Panc1 (cell line): ENCODE measurements around the gene OR2T1. TPM values are rescaled to one million over a fixed set of nuclear protein-coding genes. Genes with fewer than 3 reads are reported as not detected.

Experiments
- ATAC-seq: fragments of 200-7000 bp; cut with Tn5 transposase; 2 replicates; pipeline ENCODE4 v1.9.1; 2020; ENCODE audit warnings: mild to moderate bottlenecking, moderate library complexity
- BruUV-seq: library from RNA; stranded (reverse); fragments of 400-500 nt; replicated peaks from 2 replicates; lab custom pipeline; 2021; lab: Mats Ljungman, UMichigan
- CTCF ChIA-PET: fragments of 300-600 bp; sonication (Branson Sonifier 250); formaldehyde crosslinking; loops from one replicate; lab custom pipeline; 2022; ENCODE audit warnings: antibody characterized with exemption; lab: Charles Lee
- POLR2A ChIA-PET: fragments of 300-600 bp; sonication (Branson Sonifier 250); formaldehyde crosslinking; loops from one replicate; lab custom pipeline; 2022; ENCODE audit warnings: antibody characterized with exemption; lab: Charles Lee
- DNase-seq: peaks from one replicate; pipeline ENCODE4 v3.0.0-alpha.2; 2010; ENCODE audit warnings: low read depth, low spot score
- H3K27ac ChIP-seq: 2 replicates; pipeline ENCODE4 v1.5.1; 2011; ENCODE audit warnings: mild to moderate bottlenecking, low read length, inconsistent platforms
- H3K27me3 ChIP-seq: fragments of 200-500 bp; sonication (Bioruptor generic); 2 replicates; pipeline ENCODE4 v1.6.0; 2014; ENCODE audit warnings: low read length, inconsistent platforms; ENCODE audit not compliant: control insufficient read depth, insufficient read depth
- H3K36me3 ChIP-seq: fragments of 200-500 bp; sonication (Bioruptor generic); 2 replicates; pipeline ENCODE4 v1.5.1; 2014; ENCODE audit warnings: inconsistent platforms, mild to moderate bottlenecking, low read length, moderate library complexity; ENCODE audit not compliant: control insufficient read depth, insufficient read depth
- H3K4me1 ChIP-seq: 2 replicates; pipeline ENCODE4 v1.5.1; 2011; ENCODE audit warnings: inconsistent platforms, mild to moderate bottlenecking, low read length, moderate library complexity; ENCODE audit not compliant: control insufficient read depth, insufficient read depth
- H3K4me3 ChIP-seq, 2 experiments: 2 replicates each; pipeline ENCODE4 v1.5.1; 2011 to 2012; ENCODE audit warnings: low read depth in 2 of 2, low read length in 2 of 2, mild to moderate bottlenecking in 2 of 2, inconsistent platforms in 1 of 2, moderate library complexity in 1 of 2
- H3K9me3 ChIP-seq: fragments of 200-500 bp; sonication (Bioruptor generic); 2 replicates; pipeline ENCODE4 v1.5.1; 2014; ENCODE audit warnings: low read depth, mild to moderate bottlenecking, inconsistent platforms, low read length, moderate library complexity; ENCODE audit not compliant: control insufficient read depth, insufficient read depth
- POLR2AphosphoS5 ChIP-seq: IDR thresholded peaks from 2 replicates; pipeline ENCODE4 v1.6.1; 2012; ENCODE audit warnings: mild to moderate bottlenecking, low read depth, low read length, moderate library complexity
- SIN3A ChIP-seq: IDR thresholded peaks from 2 replicates; pipeline ENCODE4 v1.6.1; 2012; ENCODE audit warnings: low read depth, mild to moderate bottlenecking, low read length, moderate library complexity, borderline replicate concordance; ENCODE audit not compliant: insufficient read depth
- TCF7L2 ChIP-seq: IDR thresholded peaks from 2 replicates; pipeline ENCODE4 v1.6.1; 2011; ENCODE audit warnings: mild to moderate bottlenecking, low read depth, low read length, inconsistent platforms
- in situ Hi-C: cut with HindIII; loops from 2 replicates; pipeline ENCODE4 v1.10.0; 2016; ENCODE audit warnings: low sequenced_read_pairs, low pct_unique_long_range_greater_than_20kb
- intact Hi-C: fragments of 100-400 bp; cut with micrococcal nuclease; formaldehyde crosslinking; loops from one replicate; pipeline ENCODE4 v1.10.0; 2022; ENCODE audit not compliant: unreplicated experiment
- total RNA-seq: library from RNA; stranded (reverse); gene quantifications from one replicate; pipeline ENCODE4 v1.2.1, GENCODE V29; 2021; ENCODE audit not compliant: unreplicated experiment
- TF ChIP-seq, protein P1 (sequence below): fragments of 450-650 bp; IDR thresholded peaks from 2 replicates; pipeline ENCODE4 v1.5.1; 2017; ENCODE audit warnings: mild to moderate bottlenecking
- TF ChIP-seq, protein P2 (sequence below), 2 experiments: IDR thresholded peaks; 2 replicates each; pipeline ENCODE4 v1.6.1; 2011 to 2012; ENCODE audit warnings: low read depth in 2 of 2, control low read depth in 1 of 2, low read length in 1 of 2, mild to moderate bottlenecking in 1 of 2, moderate library complexity in 1 of 2; ENCODE audit not compliant: insufficient read depth in 1 of 2

OR2T1 gene
- total RNA-seq, 1 experiment from 2014 or later = not detected

- CTCF ChIA-PET = no interaction called here
- POLR2A ChIA-PET = no interaction called here
- BruUV-seq = no TSS peak
- no peak for DNase-seq
- ATAC-seq = no peak
- Histone ChIP-seq H3K36me3 (no peaks in the 10 kb centered on the region), H3K9me3 (no peaks in the 10 kb centered on the region), H3K4me1 (no peaks in the 10 kb centered on the region), H3K4me3 (no peak within 1 kb of the TSS), H3K27me3 (no peaks in the 10 kb centered on the region), H3K27ac (no peak within 1 kb of the TSS)
- intact Hi-C loops = no loop called here
- in situ Hi-C loops = no loop called here
- TF ChIP-seq, protein P1, sequence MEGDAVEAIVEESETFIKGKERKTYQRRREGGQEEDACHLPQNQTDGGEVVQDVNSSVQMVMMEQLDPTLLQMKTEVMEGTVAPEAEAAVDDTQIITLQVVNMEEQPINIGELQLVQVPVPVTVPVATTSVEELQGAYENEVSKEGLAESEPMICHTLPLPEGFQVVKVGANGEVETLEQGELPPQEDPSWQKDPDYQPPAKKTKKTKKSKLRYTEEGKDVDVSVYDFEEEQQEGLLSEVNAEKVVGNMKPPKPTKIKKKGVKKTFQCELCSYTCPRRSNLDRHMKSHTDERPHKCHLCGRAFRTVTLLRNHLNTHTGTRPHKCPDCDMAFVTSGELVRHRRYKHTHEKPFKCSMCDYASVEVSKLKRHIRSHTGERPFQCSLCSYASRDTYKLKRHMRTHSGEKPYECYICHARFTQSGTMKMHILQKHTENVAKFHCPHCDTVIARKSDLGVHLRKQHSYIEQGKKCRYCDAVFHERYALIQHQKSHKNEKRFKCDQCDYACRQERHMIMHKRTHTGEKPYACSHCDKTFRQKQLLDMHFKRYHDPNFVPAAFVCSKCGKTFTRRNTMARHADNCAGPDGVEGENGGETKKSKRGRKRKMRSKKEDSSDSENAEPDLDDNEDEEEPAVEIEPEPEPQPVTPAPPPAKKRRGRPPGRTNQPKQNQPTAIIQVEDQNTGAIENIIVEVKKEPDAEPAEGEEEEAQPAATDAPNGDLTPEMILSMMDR = no peak
- TF ChIP-seq, protein P2, sequence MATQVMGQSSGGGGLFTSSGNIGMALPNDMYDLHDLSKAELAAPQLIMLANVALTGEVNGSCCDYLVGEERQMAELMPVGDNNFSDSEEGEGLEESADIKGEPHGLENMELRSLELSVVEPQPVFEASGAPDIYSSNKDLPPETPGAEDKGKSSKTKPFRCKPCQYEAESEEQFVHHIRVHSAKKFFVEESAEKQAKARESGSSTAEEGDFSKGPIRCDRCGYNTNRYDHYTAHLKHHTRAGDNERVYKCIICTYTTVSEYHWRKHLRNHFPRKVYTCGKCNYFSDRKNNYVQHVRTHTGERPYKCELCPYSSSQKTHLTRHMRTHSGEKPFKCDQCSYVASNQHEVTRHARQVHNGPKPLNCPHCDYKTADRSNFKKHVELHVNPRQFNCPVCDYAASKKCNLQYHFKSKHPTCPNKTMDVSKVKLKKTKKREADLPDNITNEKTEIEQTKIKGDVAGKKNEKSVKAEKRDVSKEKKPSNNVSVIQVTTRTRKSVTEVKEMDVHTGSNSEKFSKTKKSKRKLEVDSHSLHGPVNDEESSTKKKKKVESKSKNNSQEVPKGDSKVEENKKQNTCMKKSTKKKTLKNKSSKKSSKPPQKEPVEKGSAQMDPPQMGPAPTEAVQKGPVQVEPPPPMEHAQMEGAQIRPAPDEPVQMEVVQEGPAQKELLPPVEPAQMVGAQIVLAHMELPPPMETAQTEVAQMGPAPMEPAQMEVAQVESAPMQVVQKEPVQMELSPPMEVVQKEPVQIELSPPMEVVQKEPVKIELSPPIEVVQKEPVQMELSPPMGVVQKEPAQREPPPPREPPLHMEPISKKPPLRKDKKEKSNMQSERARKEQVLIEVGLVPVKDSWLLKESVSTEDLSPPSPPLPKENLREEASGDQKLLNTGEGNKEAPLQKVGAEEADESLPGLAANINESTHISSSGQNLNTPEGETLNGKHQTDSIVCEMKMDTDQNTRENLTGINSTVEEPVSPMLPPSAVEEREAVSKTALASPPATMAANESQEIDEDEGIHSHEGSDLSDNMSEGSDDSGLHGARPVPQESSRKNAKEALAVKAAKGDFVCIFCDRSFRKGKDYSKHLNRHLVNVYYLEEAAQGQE (IDR thresholded peaks at IDR 0.05; ENCODE audit: insufficient read depth in 1 of 2, low read depth in 2 of 2, low read length in 1 of 2) = no peak
- TF ChIP-seq SIN3A (no peak), TCF7L2 (no peak), POLR2AphosphoS5 (no peak)
These were observed 41.6 kb upstream of the OR2T1 start, which contains the start of gene OR2T4 for GRCh38 chr1:248361121-248361715. Gene OR2T4 (plus strand): TSS chr1:248361665. CDS start chr1:248361665, 0 bp downstream.

- in situ Hi-C loops (no loop called here), intact Hi-C loops (no loop called here)
- CTCF ChIA-PET = no interaction called here
These were observed 36.2 kb upstream of the OR2T1 start for GRCh38 chr1:248366609-248367008.

More at GRCh38 chr1:248366609-248367008, 36.2 kb upstream of the OR2T1 start:
- no peaks in the 10 kb centered on the region for H3K27me3 ChIP-seq
- H3K27ac ChIP-seq = no peak overlapping the region
- no TSS peak for BruUV-seq
- POLR2A ChIA-PET = no interaction called here
- no peak for DNase-seq
- H3K9me3 ChIP-seq = no peaks in the 10 kb centered on the region
- TF ChIP-seq SIN3A = no peak
- TF ChIP-seq, protein P2 (IDR thresholded peaks at IDR 0.05; ENCODE audit: insufficient read depth in 1 of 2, low read depth in 2 of 2, low read length in 1 of 2) = no peak
- TF ChIP-seq, protein P1 = no peak
- no peak overlapping the region for H3K4me3 ChIP-seq
- no peak for ATAC-seq
- no peaks in the 10 kb centered on the region for H3K4me1 ChIP-seq
- H3K36me3 ChIP-seq = no peaks in the 10 kb centered on the region
